Osteoblast (primary cell): ENCODE results near the gene HOXB8. TPM values are rescaled to one million over a fixed set of nuclear protein-coding genes. Genes with fewer than 3 reads are reported as not detected.

Experiments
- DNase-seq: peaks from one replicate; pipeline ENCODE4 v3.0.0; 2011; ENCODE audit warnings: low spot score, mixed read lengths; ENCODE audit not compliant: insufficient read length; ENCODE audit errors: missing footprints
- H2AFZ ChIP-seq: 2 replicates; pipeline ENCODE4 v1.6.0; 2011; ENCODE audit warnings: mild to moderate bottlenecking, low read length
- H3K27ac ChIP-seq: 2 replicates; pipeline ENCODE4 v1.5.1; 2011; ENCODE audit warnings: mild to moderate bottlenecking, low read depth, low read length, moderate library complexity
- H3K27me3 ChIP-seq: 2 replicates; pipeline ENCODE4 v1.6.0; 2012; ENCODE audit warnings: mild to moderate bottlenecking, control low read depth, inconsistent platforms, low read length, moderate library complexity; ENCODE audit not compliant: insufficient read depth
- H3K36me3 ChIP-seq: 2 replicates; pipeline ENCODE4 v1.5.1; 2011; ENCODE audit warnings: mild to moderate bottlenecking, low read length, control low read depth, moderate library complexity; ENCODE audit not compliant: insufficient read depth
- H3K4me1 ChIP-seq: 2 replicates; pipeline ENCODE4 v1.5.1; 2011; ENCODE audit warnings: mild to moderate bottlenecking, low read length, control low read depth, moderate library complexity; ENCODE audit not compliant: insufficient read depth
- H3K4me2 ChIP-seq: 2 replicates; pipeline ENCODE4 v1.6.0; 2011; ENCODE audit warnings: mild to moderate bottlenecking, low read length; ENCODE audit not compliant: insufficient read depth
- H3K4me3 ChIP-seq: fragments of 200-600 bp; sonication (generic); 3 replicates; pipeline ENCODE4 v1.5.1; 2012; ENCODE audit warnings: mild to moderate bottlenecking, low read length, inconsistent platforms; ENCODE audit not compliant: insufficient read depth
- H3K79me2 ChIP-seq: 2 replicates; pipeline ENCODE4 v1.6.0; 2012; ENCODE audit warnings: mild to moderate bottlenecking, low read length, control low read depth, inconsistent platforms; ENCODE audit not compliant: insufficient read depth
- H3K9me3 ChIP-seq: 2 replicates; pipeline ENCODE4 v1.5.1; 2011; ENCODE audit warnings: low read depth, low read length, control low read depth
- H4K20me1 ChIP-seq: 2 replicates; pipeline ENCODE4 v1.6.0; 2012; ENCODE audit warnings: mild to moderate bottlenecking, low read length, control low read depth; ENCODE audit not compliant: insufficient read depth
- total RNA-seq: library from RNA; depleted of rRNA; stranded (reverse); fragments of >200 nt; gene quantifications from 2 replicates; pipeline ENCODE4 v1.2.3, GENCODE V29; 2012
- TF ChIP-seq, protein P1 (sequence below): IDR thresholded peaks from 2 replicates; pipeline ENCODE4 v1.5.1; 2011; ENCODE audit warnings: mild to moderate bottlenecking, low read depth, low read length, moderate library complexity; ENCODE audit errors: extremely low read depth

Gene HOXB8
- total RNA-seq, 1 donor = not detected

- Histone ChIP-seq H3K36me3 (no peaks in the 10 kb centered on the region), H3K4me3 (no peak overlapping the region), H3K79me2 (no peaks in the 10 kb centered on the region), H3K9me3 (no peaks in the 10 kb centered on the region), H3K27me3 (peaks cover 77% of the 10 kb centered on the region), H3K4me1 (peaks cover 3% of the 10 kb centered on the region), H2AFZ (no peak overlapping the region), H4K20me1 (no peaks in the 10 kb centered on the region), H3K4me2 (peak overlapping the region; percentile 75), H3K27ac (no peak overlapping the region)
- TF ChIP-seq, protein P1, sequence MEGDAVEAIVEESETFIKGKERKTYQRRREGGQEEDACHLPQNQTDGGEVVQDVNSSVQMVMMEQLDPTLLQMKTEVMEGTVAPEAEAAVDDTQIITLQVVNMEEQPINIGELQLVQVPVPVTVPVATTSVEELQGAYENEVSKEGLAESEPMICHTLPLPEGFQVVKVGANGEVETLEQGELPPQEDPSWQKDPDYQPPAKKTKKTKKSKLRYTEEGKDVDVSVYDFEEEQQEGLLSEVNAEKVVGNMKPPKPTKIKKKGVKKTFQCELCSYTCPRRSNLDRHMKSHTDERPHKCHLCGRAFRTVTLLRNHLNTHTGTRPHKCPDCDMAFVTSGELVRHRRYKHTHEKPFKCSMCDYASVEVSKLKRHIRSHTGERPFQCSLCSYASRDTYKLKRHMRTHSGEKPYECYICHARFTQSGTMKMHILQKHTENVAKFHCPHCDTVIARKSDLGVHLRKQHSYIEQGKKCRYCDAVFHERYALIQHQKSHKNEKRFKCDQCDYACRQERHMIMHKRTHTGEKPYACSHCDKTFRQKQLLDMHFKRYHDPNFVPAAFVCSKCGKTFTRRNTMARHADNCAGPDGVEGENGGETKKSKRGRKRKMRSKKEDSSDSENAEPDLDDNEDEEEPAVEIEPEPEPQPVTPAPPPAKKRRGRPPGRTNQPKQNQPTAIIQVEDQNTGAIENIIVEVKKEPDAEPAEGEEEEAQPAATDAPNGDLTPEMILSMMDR = no peak
- DNase-seq = no peak
These were observed 32.8 kb upstream of the HOXB8 start for GRCh38 chr17:48647963-48648245.

GRCh38 chr17:48647103-48647962 lies 32.2 kb upstream of the HOXB8 start:
- H3K4me3 ChIP-seq = peak overlapping the region; percentile 51
- TF ChIP-seq, protein P1 = no peak
- H3K4me2 ChIP-seq = peak overlapping the region; percentile 75
- peak; percentile 84 for DNase-seq
- no peaks in the 10 kb centered on the region for H4K20me1 ChIP-seq
- no peaks in the 10 kb centered on the region for H3K79me2 ChIP-seq
- no peaks in the 10 kb centered on the region for H3K36me3 ChIP-seq
- peaks cover 3% of the 10 kb centered on the region for H3K4me1 ChIP-seq
- no peaks in the 10 kb centered on the region for H3K9me3 ChIP-seq
- peak overlapping the region; percentile 41 for H2AFZ ChIP-seq
- peaks cover 78% of the 10 kb centered on the region for H3K27me3 ChIP-seq
- no peak overlapping the region for H3K27ac ChIP-seq

- Histone ChIP-seq H3K27me3 (peaks cover 86% of the 10 kb centered on the region), H3K79me2 (no peaks in the 10 kb centered on the region), H2AFZ (no peak overlapping the region)
These were observed 31.4 kb upstream of the HOXB8 start for GRCh38 chr17:48646183-48647102.

More at GRCh38 chr17:48646183-48647102, 31.4 kb upstream of the HOXB8 start:
- Histone ChIP-seq H3K4me2 (no peak overlapping the region), H3K9me3 (no peaks in the 10 kb centered on the region), H3K4me3 (no peak overlapping the region), H3K27ac (no peak overlapping the region), H3K36me3 (no peaks in the 10 kb centered on the region), H3K4me1 (peaks cover 3% of the 10 kb centered on the region), H4K20me1 (no peaks in the 10 kb centered on the region)
- peak; percentile 58 for DNase-seq
- TF ChIP-seq, protein P1 = no peak
